SU-DHL-6 (cell line): ENCODE results near the gene IFRD2.

ENCODE experiments used
- CTCF ChIP-seq: fragments of 200-600 bp; sonication (generic); IDR thresholded peaks from one replicate; pipeline ENCODE4 v1.5.1; 2017; ENCODE audit warnings: antibody characterized with exemption, mild to moderate bottlenecking, low read length, moderate library complexity; ENCODE audit not compliant: insufficient read depth, poor library complexity, severe bottlenecking
- EZH2phosphoT487 ChIP-seq: fragments of 200-600 bp; sonication (generic), shearing (Covaris generic); conservative IDR thresholded peaks from 2 replicates; pipeline ENCODE4 v1.6.1; 2018; ENCODE audit warnings: mild to moderate bottlenecking, antibody characterized with exemption, low read length, moderate library complexity, mixed read lengths

GRCh38 chr3:50326182-50326541, 33.9 kb upstream of the IFRD2 start:
- TF ChIP-seq CTCF (no peak), EZH2phosphoT487 (no peak)
